Central memory CD4-positive, alpha-beta T cell (primary cell): ENCODE measurements around the gene MACO1.

Source experiments
- DNase-seq: peaks from one replicate; pipeline ENCODE4 v3.0.0; 2022

The MACO1 gene

DNA sequence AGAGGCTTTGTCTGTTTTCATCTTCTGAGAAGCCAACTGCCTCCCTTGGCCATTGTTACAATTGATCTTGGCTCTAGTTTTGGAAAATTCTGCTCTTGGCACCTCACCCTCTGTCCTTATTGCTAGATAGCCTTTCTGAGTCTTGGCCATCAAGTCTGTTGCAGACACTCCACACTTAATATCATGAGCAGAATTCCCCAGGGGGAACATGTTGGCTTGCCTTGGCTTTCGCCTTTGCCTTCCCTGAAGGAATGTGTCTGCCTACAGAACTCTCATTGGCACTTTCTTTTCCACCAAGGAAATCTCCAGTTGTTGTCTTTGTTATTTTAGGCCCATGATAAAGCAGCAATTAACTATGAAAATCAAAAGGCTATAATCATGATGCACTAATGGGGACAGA is 70.0 kb downstream of the MACO1 start:
- no peak for DNase-seq

- DNase-seq, result no peak
Measured at GRCh38 chr1:25501235-25502058, 70.8 kb downstream of the MACO1 start.

DNA sequence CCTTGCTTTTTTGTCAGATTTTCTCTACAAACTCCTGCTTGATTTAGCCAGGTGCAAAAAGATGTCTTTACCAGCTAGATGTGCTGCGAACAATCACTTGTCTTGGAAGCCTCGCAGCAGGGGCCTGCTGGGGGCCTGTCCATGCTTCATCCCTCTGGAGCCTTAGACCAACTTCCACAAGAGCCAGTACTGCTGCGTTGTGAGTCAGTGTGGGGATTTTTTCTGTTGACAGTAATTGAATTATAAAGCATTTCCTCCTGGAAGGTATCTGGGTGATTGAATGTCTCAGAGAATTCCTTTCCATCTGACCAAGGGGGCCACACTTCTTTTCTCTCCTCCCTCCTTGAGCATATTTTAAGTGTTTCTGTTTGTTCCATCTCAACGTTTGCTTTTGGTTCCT is 72.3 kb downstream of the MACO1 start:
- DNase-seq, result no peak

DNA sequence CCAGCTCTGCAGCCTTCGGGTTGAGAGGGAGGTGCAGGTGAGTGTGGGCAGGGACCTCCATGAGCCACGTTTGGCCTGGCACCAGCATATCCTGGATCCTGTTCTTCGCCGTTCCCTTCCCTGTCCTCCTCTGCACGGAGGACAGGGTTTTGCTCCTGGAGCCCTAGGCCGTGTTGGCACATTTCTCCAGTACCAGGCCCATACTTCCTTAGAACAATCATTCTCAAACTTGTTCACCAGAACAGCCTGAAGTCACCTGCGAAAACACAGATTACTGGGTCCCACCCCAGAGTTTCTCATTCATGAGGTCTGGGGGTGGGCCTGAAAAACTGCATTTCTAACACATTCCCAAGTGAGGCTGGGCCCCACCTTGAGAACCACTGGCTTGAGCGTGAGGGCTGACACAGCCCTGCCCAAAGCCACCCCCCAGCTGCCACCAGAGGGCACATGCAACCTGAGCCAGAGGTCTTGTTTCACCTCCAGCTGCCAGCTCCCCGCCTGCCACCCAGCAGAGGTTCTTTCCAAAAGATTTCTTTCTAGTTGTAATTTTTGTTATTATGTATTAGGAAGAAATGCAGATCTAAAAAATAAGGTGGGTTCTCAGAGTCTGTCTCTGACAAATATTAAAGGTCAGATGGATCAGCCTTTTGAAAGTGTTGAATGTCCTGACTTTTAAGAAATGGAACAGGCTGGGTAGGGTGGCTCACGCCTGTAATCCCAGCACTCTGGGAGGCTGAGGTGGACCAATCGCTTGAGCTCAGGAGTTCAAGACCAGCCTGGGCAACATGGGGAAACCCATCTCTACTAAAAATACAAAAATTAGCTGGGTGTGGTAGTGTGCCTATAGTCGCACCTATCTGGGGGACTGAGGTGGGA is 73.1 kb downstream of the MACO1 start:
- DNase-seq, result peak; percentile 59

DNA sequence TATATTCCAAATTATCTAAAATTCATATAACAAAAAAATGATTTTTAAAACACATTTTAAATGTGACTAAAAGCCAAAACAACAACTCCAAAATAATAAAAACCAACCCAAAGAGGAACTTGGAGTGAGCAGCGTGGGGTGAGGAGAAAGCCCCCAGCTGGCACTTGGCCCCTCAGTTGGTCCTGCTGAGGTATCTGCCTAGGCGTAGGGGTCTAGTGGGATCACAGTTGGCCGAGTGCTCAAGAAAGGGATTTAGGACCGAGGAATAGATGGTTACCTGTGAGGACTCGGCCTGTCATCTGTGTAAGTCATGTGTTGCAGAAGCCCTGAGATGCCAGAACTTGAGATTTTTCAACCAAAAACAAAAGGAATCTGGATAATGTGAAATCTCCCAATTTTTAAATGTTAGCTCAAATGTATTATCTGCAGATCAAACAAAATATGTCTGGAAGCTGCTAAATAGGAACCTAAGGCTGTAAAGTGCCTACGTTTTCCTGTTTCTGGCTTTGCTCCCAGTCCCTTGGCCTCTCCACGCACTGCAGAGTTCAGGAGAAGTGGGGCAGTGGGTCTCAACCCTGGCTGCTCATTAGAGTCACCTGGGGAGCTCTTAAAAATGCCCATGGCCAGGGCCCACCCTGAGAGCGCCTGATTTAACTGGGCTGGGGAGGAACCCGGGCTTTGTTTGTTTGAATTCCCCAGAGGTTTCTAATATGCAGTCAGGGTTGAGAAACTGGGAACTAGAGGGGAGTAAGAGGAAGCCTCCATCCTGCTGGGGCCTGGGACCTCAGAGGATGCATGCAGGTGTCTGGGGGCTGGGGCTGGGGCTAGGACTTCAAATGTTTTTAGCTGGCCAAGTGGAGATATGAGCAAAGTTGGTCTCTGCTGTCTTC is 74.3 kb downstream of the MACO1 start:
- DNase-seq, result no peak

DNA sequence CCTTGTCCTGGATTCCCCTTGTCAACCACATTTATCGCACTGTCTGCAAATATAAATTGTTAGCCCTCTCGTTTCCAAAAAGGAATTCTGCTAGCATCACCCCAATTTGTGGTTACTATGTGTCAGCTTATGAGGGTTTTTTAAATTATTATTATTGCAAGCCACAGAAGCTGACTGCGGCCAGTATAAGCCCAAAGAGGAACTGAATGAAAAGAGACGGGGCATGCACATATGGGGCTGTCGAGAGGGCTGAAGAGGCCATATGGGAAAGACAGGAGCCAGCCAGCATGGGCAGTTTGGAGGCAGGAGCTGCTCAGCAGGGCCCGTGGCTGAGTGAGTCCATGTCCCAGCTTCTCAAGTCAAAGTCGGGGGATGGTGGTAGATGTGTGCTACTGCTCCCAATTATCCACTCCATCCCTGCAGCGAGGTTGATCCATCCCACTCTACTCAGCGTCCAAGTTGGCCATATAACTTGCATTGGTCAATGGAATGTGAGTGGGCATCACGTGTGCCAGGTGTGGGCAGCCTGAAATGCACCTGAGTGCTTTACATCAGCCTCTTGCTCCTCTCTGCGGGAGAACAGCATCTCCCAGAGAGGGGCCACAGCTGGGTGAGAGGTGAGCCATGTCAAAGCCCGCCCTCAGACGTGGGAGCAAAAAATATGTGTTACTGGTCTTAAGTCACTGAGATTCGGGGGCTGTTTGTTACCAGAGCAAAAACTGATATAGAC is 75.1 kb downstream of the MACO1 start:
- no peak for DNase-seq

DNA sequence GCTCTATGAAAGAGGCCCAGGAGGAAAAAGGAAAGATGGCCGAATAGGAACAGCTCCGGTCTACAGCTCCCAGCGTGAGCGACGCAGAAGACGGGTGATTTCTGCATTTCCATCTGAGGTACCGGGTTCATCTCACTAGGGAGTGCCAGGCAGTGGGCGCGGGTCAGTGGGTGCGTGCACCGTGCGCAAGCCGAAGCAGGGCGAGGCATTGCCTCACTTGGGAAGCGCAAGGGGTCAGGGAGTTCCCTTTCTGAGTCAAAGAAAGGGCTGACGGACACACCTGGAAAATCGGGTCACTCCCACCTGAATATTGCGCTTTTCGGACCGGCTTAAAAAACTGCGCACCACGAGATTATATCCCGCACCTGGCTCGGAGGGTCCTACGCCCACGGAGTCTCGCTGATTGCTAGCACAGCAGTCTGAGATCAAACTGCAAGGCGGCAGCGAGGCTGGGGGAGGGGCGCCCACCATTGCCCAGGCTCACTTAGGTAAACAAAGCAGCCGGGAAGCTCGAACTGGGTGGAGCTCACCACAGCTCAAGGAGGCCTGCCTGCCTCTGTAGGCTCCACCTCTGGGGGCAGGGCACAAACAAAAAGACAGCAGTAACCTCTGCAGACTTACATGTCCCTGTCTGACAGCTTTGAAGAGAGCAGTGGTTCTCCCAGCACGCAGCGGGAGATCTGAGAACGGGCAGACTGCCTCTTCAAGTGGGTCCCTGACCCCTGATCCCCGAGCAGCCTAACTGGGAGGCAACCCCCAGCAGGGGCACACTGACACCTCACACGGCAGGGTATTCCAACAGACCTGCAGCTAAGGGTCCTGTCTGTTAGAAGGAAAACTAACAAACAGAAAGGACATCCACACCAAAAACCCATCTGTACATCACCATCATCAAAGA is 76.1 kb downstream of the MACO1 start:
- peak; percentile 37 for DNase-seq

GRCh38 chr1:25513666-25514065 is 83.0 kb downstream of the MACO1 start:
- no peak for DNase-seq

DNA sequence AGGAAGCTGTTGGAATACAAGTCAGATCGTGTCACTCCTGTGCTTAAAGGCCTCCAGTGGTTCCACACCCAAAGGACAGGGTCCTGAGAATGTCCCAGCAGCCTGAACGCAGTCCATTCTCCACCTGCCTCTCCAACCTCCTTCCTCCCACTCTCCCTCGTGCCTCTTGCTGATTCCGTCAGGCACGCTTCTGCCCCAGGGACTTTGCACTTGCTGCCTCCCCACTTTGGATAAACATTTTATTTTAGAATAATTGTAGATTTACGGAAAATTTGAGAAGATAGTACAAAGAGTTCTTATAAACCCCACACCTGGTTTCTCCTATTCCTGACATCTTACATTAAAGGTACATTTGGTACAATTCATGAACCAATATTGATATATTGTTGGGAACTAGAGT is 84.3 kb downstream of the MACO1 start:
- no peak for DNase-seq

GRCh38 chr1:25516686-25517085 is 86.0 kb downstream of the MACO1 start:
- DNase-seq, result no peak

DNA sequence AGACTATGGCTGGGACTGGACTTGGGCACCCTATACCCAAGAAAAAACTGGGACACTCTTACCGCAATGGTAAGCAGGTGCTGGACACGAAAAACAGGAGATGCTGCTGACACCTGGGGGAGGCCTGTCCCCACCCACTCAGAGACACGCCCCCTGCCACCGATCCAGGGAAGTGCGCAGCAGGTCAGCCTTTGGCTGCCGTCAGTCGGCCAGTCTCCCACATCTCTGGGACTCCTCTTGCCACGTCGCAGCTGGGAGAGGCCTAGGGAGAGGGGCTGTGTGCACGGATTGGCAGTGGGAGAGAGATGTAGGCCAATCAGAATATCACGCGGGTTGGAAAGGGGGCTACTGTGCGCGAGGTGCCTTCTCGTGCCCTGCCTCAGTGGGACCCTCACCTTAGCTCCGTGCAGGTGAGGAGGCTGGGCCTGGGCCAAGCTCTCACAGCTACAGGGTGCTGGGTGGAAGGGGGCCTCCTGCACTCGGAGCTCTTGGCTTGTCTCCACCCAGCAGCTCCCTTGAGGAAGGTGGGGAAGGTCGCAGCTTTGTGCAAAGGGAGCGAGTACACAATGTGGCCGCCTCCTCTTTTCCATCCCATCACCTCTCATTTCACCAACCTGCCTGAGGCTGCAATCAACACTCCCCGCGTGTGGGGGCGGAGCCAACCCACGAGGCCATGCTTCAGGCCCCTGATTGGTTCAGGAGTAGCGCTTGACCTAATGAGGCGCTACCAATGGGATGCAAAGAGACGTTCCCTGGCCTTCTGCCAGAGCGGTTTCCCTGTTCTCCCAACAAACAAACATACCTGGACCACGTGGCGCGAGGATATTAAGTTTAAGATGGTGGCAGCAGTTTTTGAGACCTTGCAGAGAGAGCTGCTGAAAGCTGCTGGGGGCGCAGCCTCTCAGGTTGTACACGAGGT is 87.0 kb downstream of the MACO1 start:
- no peak for DNase-seq

GRCh38 chr1:25519624-25520023 is 88.9 kb downstream of the MACO1 start:
- DNase-seq, result no peak

DNA sequence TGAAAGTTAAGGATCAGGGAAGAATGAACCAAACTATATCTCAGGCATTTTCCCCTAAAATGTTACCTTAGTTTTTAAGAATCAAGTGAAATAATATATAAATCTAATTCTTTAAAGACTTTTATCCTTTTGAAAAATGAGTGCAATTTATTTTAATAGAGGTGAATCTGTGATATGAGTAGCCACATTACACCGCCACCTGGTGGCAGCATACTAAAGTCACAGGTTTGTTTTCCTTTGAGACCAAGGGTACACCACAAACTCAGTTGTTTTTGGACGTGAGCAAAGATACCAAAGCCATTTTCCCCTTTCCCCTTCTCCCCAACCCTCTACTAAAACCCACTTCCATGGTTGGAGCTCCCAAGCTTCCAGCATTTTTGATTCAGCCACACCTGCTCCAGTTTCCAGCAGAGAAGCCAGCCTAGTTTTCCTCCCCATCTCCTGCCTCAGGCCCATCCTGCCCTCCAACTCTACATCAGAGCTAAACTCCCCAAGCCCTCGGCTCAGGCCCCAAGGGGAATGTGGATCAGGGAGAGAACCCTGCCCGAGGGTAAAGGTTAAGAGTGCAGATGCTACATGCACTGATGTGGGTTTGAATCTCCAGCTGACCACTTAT is 89.9 kb downstream of the MACO1 start:
- peak; percentile 50 for DNase-seq

GRCh38 chr1:25522031-25522655 is 91.4 kb downstream of the MACO1 start:
- DNase-seq, result no peak

GRCh38 chr1:25523542-25523941 is 92.8 kb downstream of the MACO1 start:
- DNase-seq, result no peak

DNA sequence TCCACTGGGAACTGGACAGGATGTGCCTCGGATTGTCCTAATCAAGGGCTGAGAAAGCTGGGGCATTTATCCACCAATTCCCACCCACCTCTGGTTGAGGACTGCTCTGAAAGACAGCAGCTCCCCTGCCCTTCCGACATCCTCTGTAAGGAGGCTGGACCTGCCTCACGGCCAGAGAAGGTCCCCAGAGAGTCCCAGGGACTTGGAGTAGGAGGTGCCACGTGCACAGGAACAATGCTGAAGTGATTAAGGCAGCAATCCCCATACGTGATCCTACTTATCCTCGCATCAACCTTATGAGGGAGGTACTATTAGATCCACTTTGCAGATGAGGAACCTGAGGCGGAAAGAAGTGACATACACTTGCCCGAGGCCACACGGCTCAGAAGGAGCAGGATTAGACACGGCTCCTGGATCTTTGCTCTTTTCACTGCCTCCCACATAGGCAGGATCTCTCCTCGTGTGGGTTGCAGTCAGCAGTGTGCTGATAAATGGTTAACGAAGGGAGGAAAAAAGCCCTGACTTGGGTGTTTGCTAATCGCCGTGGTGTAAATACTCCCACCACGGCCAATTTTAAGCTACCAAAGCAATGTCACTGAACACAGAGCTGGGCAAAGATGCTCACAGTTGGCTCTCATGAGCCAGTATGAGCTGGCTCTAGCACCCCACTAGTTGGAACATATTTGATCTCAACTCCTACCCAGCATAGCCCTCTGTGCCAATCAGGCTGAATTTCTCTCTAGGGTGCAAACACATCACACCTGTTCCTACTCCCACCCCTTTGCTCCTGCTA is 94.1 kb downstream of the MACO1 start:
- DNase-seq, result no peak

- DNase-seq, result no peak
Measured at GRCh38 chr1:25525361-25525688, 94.6 kb downstream of the MACO1 start.

- DNase-seq, result no peak
Measured at GRCh38 chr1:25526753-25527152, 96.1 kb downstream of the MACO1 start.
